Mesothelial cell of epicardium (in vitro differentiated cells): ENCODE results near the gene NDUFB11. TPM values are rescaled to one million over a fixed set of nuclear protein-coding genes. Genes with fewer than 3 reads are reported as not detected.

Source experiments
- DNase-seq, 2 experiments: peaks; one replicate each; pipeline ENCODE4 v3.0.0; 2021; ENCODE audit warnings: low spot score in 2 of 2; ENCODE audit not compliant: unreplicated experiment in 2 of 2
- H3K27ac Mint-ChIP-seq: 2 replicates; pipeline ENCODE4 v1.8.0; 2021; ENCODE audit warnings: mixed read lengths
- H3K27me3 Mint-ChIP-seq: 2 replicates; pipeline ENCODE4 v1.8.0; 2021; ENCODE audit warnings: low read depth, mixed read lengths
- H3K36me3 Mint-ChIP-seq: 2 replicates; pipeline ENCODE4 v1.8.0; 2021; ENCODE audit warnings: mixed read lengths
- H3K4me1 Mint-ChIP-seq: 2 replicates; pipeline ENCODE4 v1.8.0; 2021; ENCODE audit warnings: mixed read lengths
- H3K4me3 Mint-ChIP-seq: 2 replicates; pipeline ENCODE4 v1.8.0; 2021; ENCODE audit warnings: mild to moderate bottlenecking, moderate library complexity, mixed read lengths
- H3K9me3 Mint-ChIP-seq: 2 replicates; pipeline ENCODE4 v1.8.0; 2021; ENCODE audit warnings: mixed read lengths
- CTCF ChIP-seq: fragments of 200-600 bp; sonication (generic); IDR thresholded peaks from one replicate; pipeline ENCODE4 v1.5.0; 2021; ENCODE audit warnings: antibody characterized with exemption; ENCODE audit not compliant: unreplicated experiment
- total RNA-seq: library from RNA; stranded (reverse); gene quantifications from 3 replicates; pipeline ENCODE4 v1.2.1, GENCODE V29; 2021

The NDUFB11 gene
- total RNA-seq, 1 donor from 2014 or later = 82.9 TPM

GRCh38 chrX:47151435-47151834 lies 6.9 kb upstream of the NDUFB11 start:
- no peak overlapping the region for H3K27ac Mint-ChIP-seq
- no peaks in the 10 kb centered on the region for H3K4me1 Mint-ChIP-seq
- H3K36me3 Mint-ChIP-seq = peaks cover 17% of the 10 kb centered on the region
- TF ChIP-seq CTCF = no peak
- no peak overlapping the region for H3K4me3 Mint-ChIP-seq
- no peak for DNase-seq
- H3K9me3 Mint-ChIP-seq = peaks cover 19% of the 10 kb centered on the region
- no peaks in the 10 kb centered on the region for H3K27me3 Mint-ChIP-seq

GRCh38 chrX:47148946-47149345 lies 4.4 kb upstream of the NDUFB11 start:
- Mint-ChIP-seq H3K27ac (no peak overlapping the region), H3K9me3 (peaks cover 16% of the 10 kb centered on the region), H3K27me3 (no peaks in the 10 kb centered on the region), H3K36me3 (peaks cover 15% of the 10 kb centered on the region), H3K4me3 (no peak overlapping the region), H3K4me1 (peaks cover 5% of the 10 kb centered on the region)
- no peak for TF ChIP-seq CTCF
- no peak for DNase-seq

- peaks cover 7% of the 10 kb centered on the region for H3K4me1 Mint-ChIP-seq
- no peak for TF ChIP-seq CTCF
- peaks cover 18% of the 10 kb centered on the region for H3K36me3 Mint-ChIP-seq
- H3K27me3 Mint-ChIP-seq = no peaks in the 10 kb centered on the region
- no peak overlapping the region for H3K4me3 Mint-ChIP-seq
- no peak overlapping the region for H3K27ac Mint-ChIP-seq
- H3K9me3 Mint-ChIP-seq = peaks cover 20% of the 10 kb centered on the region
- no peak for DNase-seq
Observed at GRCh38 chrX:47146936-47147859, 2.7 kb upstream of the NDUFB11 start.

GRCh38 chrX:47146121-47146935 lies 1.8 kb upstream of the NDUFB11 start:
- peak overlapping the region; percentile 99 for H3K27ac Mint-ChIP-seq
- H3K27me3 Mint-ChIP-seq = no peaks in the 10 kb centered on the region
- H3K36me3 Mint-ChIP-seq = peaks cover 23% of the 10 kb centered on the region
- peaks cover 20% of the 10 kb centered on the region for H3K9me3 Mint-ChIP-seq
- H3K4me3 Mint-ChIP-seq = peak overlapping the region; percentile 98
- peaks cover 7% of the 10 kb centered on the region for H3K4me1 Mint-ChIP-seq
- TF ChIP-seq CTCF = no peak
- no peak for DNase-seq

- Mint-ChIP-seq H3K27me3 (no peaks in the 10 kb centered on the region), H3K27ac (peak overlapping the region; percentile 99), H3K4me3 (peak overlapping the region; percentile 98), H3K36me3 (peaks cover 25% of the 10 kb centered on the region), H3K4me1 (peaks cover 7% of the 10 kb centered on the region), H3K9me3 (peaks cover 20% of the 10 kb centered on the region)
- no peak for DNase-seq
- TF ChIP-seq CTCF = no peak
Observed at GRCh38 chrX:47145395-47146120, 1.1 kb upstream of the NDUFB11 start.
